GM12875 (cell line): ENCODE results near the gene KRT6C.

ENCODE experiments used
- H3K4me3 ChIP-seq: one replicate; pipeline ENCODE4 v1.5.1; 2011; ENCODE audit warnings: low read depth, low read length, control low read depth
- TF ChIP-seq, protein P1 (sequence below): IDR thresholded peaks from 2 replicates; pipeline ENCODE4 v1.5.1; 2011; ENCODE audit warnings: low read depth, mild to moderate bottlenecking, control low read depth, inconsistent platforms, low read length, moderate library complexity, borderline replicate concordance; ENCODE audit not compliant: insufficient read depth

The KRT6C gene

DNA sequence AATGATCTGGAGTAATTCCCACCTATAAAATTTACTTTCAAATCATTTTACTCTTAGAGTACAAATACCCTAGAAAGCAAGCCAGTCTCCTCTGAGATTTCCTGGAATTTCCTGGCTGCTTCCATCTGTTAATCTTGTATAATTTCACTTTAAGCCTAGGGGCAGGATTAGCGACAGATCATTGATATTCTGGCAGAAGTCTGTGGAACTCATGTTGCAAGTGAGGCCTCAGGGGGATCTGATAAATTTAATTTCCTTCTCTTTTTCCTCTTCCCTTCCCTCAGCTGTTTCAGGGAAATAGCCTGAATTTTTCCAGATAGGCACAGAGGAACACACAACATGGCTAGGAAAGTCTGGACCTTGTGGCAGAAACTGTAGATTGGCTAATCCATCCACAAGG, 25.3 kb upstream of the KRT6C start:
- TF ChIP-seq, protein P1, sequence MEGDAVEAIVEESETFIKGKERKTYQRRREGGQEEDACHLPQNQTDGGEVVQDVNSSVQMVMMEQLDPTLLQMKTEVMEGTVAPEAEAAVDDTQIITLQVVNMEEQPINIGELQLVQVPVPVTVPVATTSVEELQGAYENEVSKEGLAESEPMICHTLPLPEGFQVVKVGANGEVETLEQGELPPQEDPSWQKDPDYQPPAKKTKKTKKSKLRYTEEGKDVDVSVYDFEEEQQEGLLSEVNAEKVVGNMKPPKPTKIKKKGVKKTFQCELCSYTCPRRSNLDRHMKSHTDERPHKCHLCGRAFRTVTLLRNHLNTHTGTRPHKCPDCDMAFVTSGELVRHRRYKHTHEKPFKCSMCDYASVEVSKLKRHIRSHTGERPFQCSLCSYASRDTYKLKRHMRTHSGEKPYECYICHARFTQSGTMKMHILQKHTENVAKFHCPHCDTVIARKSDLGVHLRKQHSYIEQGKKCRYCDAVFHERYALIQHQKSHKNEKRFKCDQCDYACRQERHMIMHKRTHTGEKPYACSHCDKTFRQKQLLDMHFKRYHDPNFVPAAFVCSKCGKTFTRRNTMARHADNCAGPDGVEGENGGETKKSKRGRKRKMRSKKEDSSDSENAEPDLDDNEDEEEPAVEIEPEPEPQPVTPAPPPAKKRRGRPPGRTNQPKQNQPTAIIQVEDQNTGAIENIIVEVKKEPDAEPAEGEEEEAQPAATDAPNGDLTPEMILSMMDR = no peak
- H3K4me3 ChIP-seq = no peak overlapping the region

DNA sequence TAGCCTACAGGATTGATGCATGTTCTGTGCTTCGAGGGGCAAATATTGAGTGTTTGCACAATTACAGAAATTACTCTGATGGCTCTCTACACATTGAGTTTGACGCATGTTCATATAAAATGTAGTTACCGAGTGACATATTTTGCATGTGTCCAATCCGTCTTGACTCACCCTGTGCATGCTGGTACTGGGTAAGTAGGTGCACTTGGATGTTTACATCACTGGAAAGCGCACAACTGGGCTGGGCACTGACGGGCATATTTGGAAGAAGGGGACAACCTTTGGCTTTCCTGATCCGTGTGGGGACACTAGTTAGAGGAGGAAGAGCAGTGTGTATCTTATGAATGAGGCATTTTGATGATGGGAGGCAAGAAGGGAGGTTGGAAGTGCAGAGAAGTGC, 24.4 kb upstream of the KRT6C start:
- no peak overlapping the region for H3K4me3 ChIP-seq
- TF ChIP-seq, protein P1 = no peak

DNA sequence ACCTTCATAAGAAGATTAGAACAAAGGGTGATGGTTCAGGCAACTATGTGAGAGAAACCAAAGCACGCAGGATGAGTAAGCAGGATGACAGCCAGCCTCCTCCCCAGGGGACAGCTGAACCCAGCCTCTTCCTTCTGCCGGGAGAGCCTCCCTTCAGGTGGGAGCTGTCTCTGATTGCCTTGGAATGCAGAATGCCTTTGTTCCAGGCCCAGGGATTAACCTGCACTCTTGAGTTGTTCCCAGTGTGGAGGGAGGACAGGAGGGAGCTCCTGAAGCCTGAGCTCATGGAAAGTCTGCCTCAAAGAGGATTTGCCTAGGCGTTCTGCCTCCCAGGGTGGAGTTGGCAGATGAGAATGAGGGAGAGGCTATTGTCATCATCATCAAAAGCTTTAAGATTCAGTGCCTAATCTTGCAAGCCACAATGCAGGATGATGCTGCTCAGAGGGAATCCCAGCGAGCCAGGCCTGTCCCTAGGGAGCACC, 23.0 kb upstream of the KRT6C start:
- TF ChIP-seq, protein P1 = no peak
- H3K4me3 ChIP-seq = no peak overlapping the region

DNA sequence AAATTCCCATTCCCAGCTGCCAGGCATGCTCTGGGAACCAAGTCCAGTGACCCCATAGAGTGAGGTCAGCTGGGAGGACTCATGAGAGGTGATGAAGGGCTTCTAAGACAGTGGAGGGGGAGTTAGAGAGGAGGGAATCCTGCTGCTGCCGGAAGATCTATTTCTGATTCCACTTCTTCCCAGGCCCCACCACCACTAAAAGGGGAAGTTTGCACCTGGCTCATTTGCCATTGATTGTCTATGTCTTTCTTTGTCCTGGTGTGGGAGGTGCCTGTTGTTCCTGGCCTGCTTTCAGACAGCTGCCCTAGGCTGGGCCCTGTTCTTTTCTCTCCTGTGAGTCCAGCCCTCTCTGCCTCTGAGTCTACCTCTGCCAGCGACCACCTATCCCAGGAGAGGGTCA, 22.4 kb upstream of the KRT6C start:
- no peak overlapping the region for H3K4me3 ChIP-seq
- TF ChIP-seq, protein P1 = no peak

DNA sequence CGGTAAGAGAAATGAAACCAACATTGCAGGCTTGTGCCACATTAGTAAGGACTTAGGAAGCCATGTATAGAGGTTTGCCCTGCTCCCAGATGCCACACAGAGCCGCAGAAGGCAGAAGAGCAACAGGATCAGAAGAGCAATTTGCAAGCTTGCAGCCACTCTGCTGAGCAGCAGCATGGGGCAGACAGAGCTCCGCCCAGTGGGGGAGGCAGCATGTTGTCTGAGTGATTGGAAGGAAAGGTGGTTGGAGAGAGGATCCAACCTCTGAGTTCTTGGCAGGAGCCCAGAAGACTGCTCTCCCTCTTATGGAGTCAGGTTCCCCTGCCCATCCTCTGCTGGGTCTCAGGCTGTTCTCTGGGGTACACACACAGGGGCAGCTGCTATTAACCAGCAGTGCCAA, 21.8 kb upstream of the KRT6C start:
- TF ChIP-seq, protein P1 = no peak
- no peak overlapping the region for H3K4me3 ChIP-seq

DNA sequence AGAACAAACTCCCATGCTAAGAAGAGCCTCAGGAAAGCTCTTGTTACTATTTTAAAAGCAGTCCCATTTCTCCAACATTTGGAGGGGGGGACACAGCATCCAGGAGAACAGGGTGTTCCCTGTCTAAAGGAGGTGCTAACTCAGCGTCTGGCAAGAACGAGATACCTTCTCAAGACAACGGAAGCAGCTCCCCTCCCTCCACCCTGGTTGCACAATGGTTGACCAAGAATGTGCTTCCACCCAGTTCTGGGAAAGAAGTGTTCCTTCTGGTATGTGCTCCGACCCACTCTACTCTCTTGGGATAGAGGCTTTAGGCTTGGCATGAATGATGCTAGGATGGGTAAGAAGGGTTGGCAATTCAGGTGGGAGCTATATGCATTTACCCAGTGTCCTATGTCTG, 20.9 kb upstream of the KRT6C start:
- no peak overlapping the region for H3K4me3 ChIP-seq
- TF ChIP-seq, protein P1 = no peak

DNA sequence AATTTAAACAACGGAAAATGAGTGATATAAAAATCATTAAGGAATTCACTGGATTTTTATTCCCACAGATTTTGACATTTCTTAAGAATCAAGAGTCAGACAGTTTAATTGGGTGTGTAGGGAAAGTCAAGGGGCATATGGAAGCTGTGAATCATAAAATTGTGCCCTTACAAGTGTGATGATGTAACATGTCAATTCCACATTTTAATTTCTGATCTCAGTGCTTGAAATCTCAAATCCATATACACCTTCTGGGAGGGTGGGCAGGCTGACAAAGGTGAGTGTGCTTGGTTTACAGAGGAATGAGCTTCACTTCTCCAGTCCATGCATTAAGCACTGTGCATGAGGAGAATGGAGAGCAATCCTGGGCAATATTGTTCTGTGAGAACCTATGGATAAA, 20.5 kb upstream of the KRT6C start:
- TF ChIP-seq, protein P1 = no peak
- no peak overlapping the region for H3K4me3 ChIP-seq
